ENCODE results near the gene MPND. TPM values are rescaled to one million over a fixed set of nuclear protein-coding genes. Genes with fewer than 3 reads are reported as not detected.

The MPND gene
- total and polyA plus RNA-seq, 5 donors from 2014 or later: 4.9 to 12.2 (median 5.9) TPM

GRCh38 chr19:4313847-4314490 is 29.4 kb upstream of the MPND start:
- H3K27ac ChIP-seq (ENCODE audit: insufficient read depth, low read length, poor library complexity, severe bottlenecking): no peak overlapping the region
- H3K9me3 Mint-ChIP-seq: no peaks in the 10 kb centered on the region
- H3K4me3 Mint-ChIP-seq: peak overlapping the region in 1 of 4 donors; percentile 88
- no peaks in the 10 kb centered on the region for H3K9me3 ChIP-seq (ENCODE audit: control insufficient read depth in 2 of 2, low read length in 2 of 2)
- no peaks in the 10 kb centered on the region for H3K27me3 Mint-ChIP-seq
- H3K27ac Mint-ChIP-seq: no peak overlapping the region
- H3K36me3 Mint-ChIP-seq: no peaks in the 10 kb centered on the region
- H3K4me1 ChIP-seq (ENCODE audit: control insufficient read depth, insufficient read depth, low read length, poor library complexity, severe bottlenecking): no peaks in the 10 kb centered on the region
- H3K4me3 ChIP-seq (ENCODE audit: low read depth, low read length): no peak overlapping the region
- ATAC-seq (ENCODE audit: low read depth in 2 of 2): no peak
- no peaks in the 10 kb centered on the region for H3K36me3 ChIP-seq (ENCODE audit: control insufficient read depth, insufficient read depth, low read length)
- no peak for DNase-seq
- no peaks in the 10 kb centered on the region for H3K4me1 Mint-ChIP-seq
- no peaks in the 10 kb centered on the region for H3K27me3 ChIP-seq (ENCODE audit: control insufficient read depth, insufficient read depth, low read length)

- H3K27me3 Mint-ChIP-seq: peaks cover 4% of the 10 kb centered on the region
- no peak overlapping the region for H3K4me3 ChIP-seq (ENCODE audit: low read depth, low read length)
- no peaks in the 10 kb centered on the region for H3K27me3 ChIP-seq (ENCODE audit: control insufficient read depth, insufficient read depth, low read length)
- peaks cover 0 to 6% (median 3%) of the 10 kb centered on the region in 7 donors for H3K9me3 Mint-ChIP-seq
- DNase-seq (no peak), ATAC-seq (ENCODE audit: low read depth in 2 of 2) (no peak)
- no peak overlapping the region for H3K27ac Mint-ChIP-seq
- H3K4me1 ChIP-seq (ENCODE audit: control insufficient read depth, insufficient read depth, low read length, poor library complexity, severe bottlenecking): no peaks in the 10 kb centered on the region
- H3K36me3 Mint-ChIP-seq: no peaks in the 10 kb centered on the region
- H3K9me3 ChIP-seq (ENCODE audit: control insufficient read depth in 2 of 2, low read length in 2 of 2): no peaks in the 10 kb centered on the region
- peaks cover 0 to 3% (median under 1%) of the 10 kb centered on the region in 4 donors for H3K4me1 Mint-ChIP-seq
- H3K36me3 ChIP-seq (ENCODE audit: control insufficient read depth, insufficient read depth, low read length): no peaks in the 10 kb centered on the region
- H3K4me3 Mint-ChIP-seq: no peak overlapping the region
- no peak overlapping the region for H3K27ac ChIP-seq (ENCODE audit: insufficient read depth, low read length, poor library complexity, severe bottlenecking)
Observed at GRCh38 chr19:4316956-4317355, 26.4 kb upstream of the MPND start.

- Histone ChIP-seq H3K27ac (ENCODE audit: insufficient read depth, low read length, poor library complexity, severe bottlenecking) (no peak overlapping the region), H3K4me1 (ENCODE audit: control insufficient read depth, insufficient read depth, low read length, poor library complexity, severe bottlenecking) (no peaks in the 10 kb centered on the region), H3K27me3 (ENCODE audit: control insufficient read depth, insufficient read depth, low read length) (no peaks in the 10 kb centered on the region), H3K36me3 (ENCODE audit: control insufficient read depth, insufficient read depth, low read length) (no peaks in the 10 kb centered on the region), H3K4me3 (ENCODE audit: low read depth, low read length) (no peak overlapping the region), H3K9me3 (ENCODE audit: control insufficient read depth in 2 of 2, low read length in 2 of 2) (no peaks in the 10 kb centered on the region)
- Mint-ChIP-seq H3K27me3 (peaks cover 4% of the 10 kb centered on the region), H3K27ac (peak overlapping the region in 1 of 3 donors; percentile 76), H3K4me1 (peaks cover 0 to 3% (median under 1%) of the 10 kb centered on the region in 4 donors), H3K9me3 (peaks cover 0 to 6% (median 3%) of the 10 kb centered on the region in 7 donors), H3K36me3 (no peaks in the 10 kb centered on the region), H3K4me3 (no peak overlapping the region)
- DNase-seq (no peak), ATAC-seq (ENCODE audit: low read depth in 2 of 2) (no peak)
Observed at GRCh38 chr19:4318460-4318859, 24.9 kb upstream of the MPND start.

GRCh38 chr19:4319067-4319718 is 24.2 kb upstream of the MPND start:
- no peak overlapping the region for H3K27ac ChIP-seq (ENCODE audit: insufficient read depth, low read length, poor library complexity, severe bottlenecking)
- Mint-ChIP-seq H3K27me3 (peaks cover 4% of the 10 kb centered on the region), H3K4me1 (peaks cover 0 to 3% (median under 1%) of the 10 kb centered on the region in 4 donors), H3K9me3 (peaks cover 0 to 6% (median 3%) of the 10 kb centered on the region in 7 donors), H3K27ac (peak overlapping the region in 1 of 3 donors; percentile 45), H3K36me3 (no peaks in the 10 kb centered on the region), H3K4me3 (peak overlapping the region in 2 of 4 donors; percentile 24 to 56)
- no peaks in the 10 kb centered on the region for H3K4me1 ChIP-seq (ENCODE audit: control insufficient read depth, insufficient read depth, low read length, poor library complexity, severe bottlenecking)
- no peaks in the 10 kb centered on the region for H3K36me3 ChIP-seq (ENCODE audit: control insufficient read depth, insufficient read depth, low read length)
- H3K27me3 ChIP-seq (ENCODE audit: control insufficient read depth, insufficient read depth, low read length): no peaks in the 10 kb centered on the region
- ATAC-seq (ENCODE audit: low read depth in 2 of 2) (no peak), DNase-seq (no peak)
- H3K9me3 ChIP-seq (ENCODE audit: control insufficient read depth in 2 of 2, low read length in 2 of 2): no peaks in the 10 kb centered on the region
- no peak overlapping the region for H3K4me3 ChIP-seq (ENCODE audit: low read depth, low read length)

- Histone ChIP-seq H3K9me3 (ENCODE audit: control insufficient read depth in 2 of 2, low read length in 2 of 2) (no peaks in the 10 kb centered on the region), H3K27ac (ENCODE audit: insufficient read depth, low read length, poor library complexity, severe bottlenecking) (no peak overlapping the region), H3K27me3 (ENCODE audit: control insufficient read depth, insufficient read depth, low read length) (no peaks in the 10 kb centered on the region), H3K36me3 (ENCODE audit: control insufficient read depth, insufficient read depth, low read length) (no peaks in the 10 kb centered on the region), H3K4me1 (ENCODE audit: control insufficient read depth, insufficient read depth, low read length, poor library complexity, severe bottlenecking) (no peaks in the 10 kb centered on the region), H3K4me3 (ENCODE audit: low read depth, low read length) (no peak overlapping the region)
- Mint-ChIP-seq H3K27ac (peak overlapping the region in 1 of 3 donors; percentile 60), H3K27me3 (peaks cover 7% of the 10 kb centered on the region), H3K9me3 (peaks cover 0 to 6% (median 3%) of the 10 kb centered on the region in 7 donors), H3K4me3 (no peak overlapping the region), H3K4me1 (peaks cover 0 to 5% (median 2%) of the 10 kb centered on the region in 4 donors), H3K36me3 (no peaks in the 10 kb centered on the region)
- ATAC-seq (ENCODE audit: low read depth in 2 of 2): no peak
- DNase-seq: no peak
Observed at GRCh38 chr19:4320419-4320818, 22.9 kb upstream of the MPND start.

- peaks cover 13% of the 10 kb centered on the region for H3K4me1 ChIP-seq (ENCODE audit: control insufficient read depth, insufficient read depth, low read length, poor library complexity, severe bottlenecking)
- DNase-seq (no peak), ATAC-seq (ENCODE audit: low read depth in 2 of 2) (no peak)
- H3K4me1 Mint-ChIP-seq: peaks cover 0 to 21% (median 15%) of the 10 kb centered on the region in 4 donors
- no peaks in the 10 kb centered on the region for H3K9me3 ChIP-seq (ENCODE audit: control insufficient read depth in 2 of 2, low read length in 2 of 2)
- no peaks in the 10 kb centered on the region for H3K27me3 ChIP-seq (ENCODE audit: control insufficient read depth, insufficient read depth, low read length)
- H3K27me3 Mint-ChIP-seq: peaks cover 12% of the 10 kb centered on the region
- no peak overlapping the region for H3K4me3 ChIP-seq (ENCODE audit: low read depth, low read length)
- H3K4me3 Mint-ChIP-seq: no peak overlapping the region
- no peaks in the 10 kb centered on the region for H3K36me3 Mint-ChIP-seq
- no peaks in the 10 kb centered on the region for H3K36me3 ChIP-seq (ENCODE audit: control insufficient read depth, insufficient read depth, low read length)
- no peak overlapping the region for H3K27ac Mint-ChIP-seq
- H3K9me3 Mint-ChIP-seq: peaks cover 0 to 6% (median 3%) of the 10 kb centered on the region in 7 donors
- H3K27ac ChIP-seq (ENCODE audit: insufficient read depth, low read length, poor library complexity, severe bottlenecking): no peak overlapping the region
Observed at GRCh38 chr19:4322942-4323665, 20.3 kb upstream of the MPND start.

GRCh38 chr19:4323692-4324091 is 19.7 kb upstream of the MPND start:
- H3K27me3 Mint-ChIP-seq: peaks cover 18% of the 10 kb centered on the region
- ATAC-seq (ENCODE audit: low read depth in 2 of 2): no peak

More at GRCh38 chr19:4323692-4324091, 19.7 kb upstream of the MPND start:
- no peaks in the 10 kb centered on the region for H3K27me3 ChIP-seq (ENCODE audit: control insufficient read depth, insufficient read depth, low read length)
- peaks cover 0 to 27% (median 18%) of the 10 kb centered on the region in 4 donors for H3K4me1 Mint-ChIP-seq
- H3K27ac ChIP-seq (ENCODE audit: insufficient read depth, low read length, poor library complexity, severe bottlenecking): no peak overlapping the region
- peaks cover 0 to 6% (median 4%) of the 10 kb centered on the region in 7 donors for H3K9me3 Mint-ChIP-seq
- H3K4me1 ChIP-seq (ENCODE audit: control insufficient read depth, insufficient read depth, low read length, poor library complexity, severe bottlenecking): peaks cover 16% of the 10 kb centered on the region
- no peaks in the 10 kb centered on the region for H3K36me3 Mint-ChIP-seq
- H3K27ac Mint-ChIP-seq: no peak overlapping the region
- no peak overlapping the region for H3K4me3 ChIP-seq (ENCODE audit: low read depth, low read length)
- no peak overlapping the region for H3K4me3 Mint-ChIP-seq
- no peaks in the 10 kb centered on the region for H3K36me3 ChIP-seq (ENCODE audit: control insufficient read depth, insufficient read depth, low read length)
- no peak for DNase-seq
- no peaks in the 10 kb centered on the region for H3K9me3 ChIP-seq (ENCODE audit: control insufficient read depth in 2 of 2, low read length in 2 of 2)

Measured in CD4-positive, CD25-positive, alpha-beta regulatory T cell (primary cell).